HL-60/S4 treated with retinoic acid at 250 ng/mL for 4 days and 3 days (cell line): ENCODE results near the gene PI4K2A.
"Not testable (repeated sequence)": the region's sequence is repeated elsewhere in the genome, so short reads cannot be mapped to it uniquely, and the experiment has no call there.

Experiments used
- in situ Hi-C: fragments of 300-500 bp; cut with MboI; formaldehyde crosslinking; loops from 2 replicates; pipeline ENCODE4 v1.7.0; 2022; ENCODE audit warnings: low sequenced_read_pairs

Gene PI4K2A

GRCh38 chr10:97669571-97669970 is 29.1 kb downstream of the PI4K2A start:
- in situ Hi-C loops, result no loop called here

- in situ Hi-C loops, result no loop called here
Observed at GRCh38 chr10:97673736-97674525, 33.5 kb downstream of the PI4K2A start.

GRCh38 chr10:97675222-97675621 is 34.8 kb downstream of the PI4K2A start:
- in situ Hi-C loops, result no loop called here

GRCh38 chr10:97676770-97677581 is 36.5 kb downstream of the PI4K2A start:
- in situ Hi-C loops, result no loop called here

- in situ Hi-C loops, result no loop called here
Observed at GRCh38 chr10:97679594-97679993, 39.1 kb downstream of the PI4K2A start.

- in situ Hi-C loops, result no loop called here
Observed at GRCh38 chr10:97682042-97682441, 41.6 kb downstream of the PI4K2A start.

GRCh38 chr10:97683556-97684367 is 43.3 kb downstream of the PI4K2A start:
- in situ Hi-C loops, result no loop called here

- in situ Hi-C loops, result not testable (repeated sequence)
Observed at GRCh38 chr10:97684368-97684713, 43.9 kb downstream of the PI4K2A start.

- in situ Hi-C loops, result no loop called here
Observed at GRCh38 chr10:97684866-97685394, 44.5 kb downstream of the PI4K2A start.

GRCh38 chr10:97685395-97685958 is 45.0 kb downstream of the PI4K2A start:
- in situ Hi-C loops, result no loop called here

GRCh38 chr10:97686301-97686961 is 46.0 kb downstream of the PI4K2A start:
- in situ Hi-C loops, result no loop called here

- in situ Hi-C loops, result no loop called here
Observed at GRCh38 chr10:97686962-97687784, 46.7 kb downstream of the PI4K2A start, which contains the start of gene AVPI1. Gene AVPI1 (minus strand): TSS chr10:97687241. CDS start chr10:97679905, 7,336 bp downstream.

GRCh38 chr10:97687785-97688781 is 47.6 kb downstream of the PI4K2A start:
- in situ Hi-C loops, result no loop called here

- in situ Hi-C loops, result no loop called here
Observed at GRCh38 chr10:97689559-97690020, 49.1 kb downstream of the PI4K2A start.

GRCh38 chr10:97690133-97690532 is 49.7 kb downstream of the PI4K2A start:
- in situ Hi-C loops, result no loop called here

- in situ Hi-C loops, result loop anchor here (5.0 kb wide), 1 partner anchor 1296 kb away; no protein-coding TSS in a partner anchor
Observed at GRCh38 chr10:97698072-97698655, 57.7 kb downstream of the PI4K2A start.

GRCh38 chr10:97701438-97702069 is 61.1 kb downstream of the PI4K2A start:
- in situ Hi-C loops, result no loop called here
